Adrenal gland (tissue), 12 donors: ENCODE measurements around the gene RPL7A. TPM values are rescaled to one million over a fixed set of nuclear protein-coding genes. Genes with fewer than 3 reads are reported as not detected.
A peak's percentile ranks its signal among the peaks of the same experiment; 100 is the strongest.
"Not testable (repeated sequence)": the region's sequence is repeated elsewhere in the genome, so short reads cannot be mapped to it uniquely, and the experiment has no call there.

Source experiments
- DNase-seq, 7 donors: peaks; one replicate each; pipeline ENCODE4 v3.0.0-alpha.2; 2019 to 2020
- H3K27ac ChIP-seq, 5 donors: fragments of 200-600 bp; sonication (generic) in 4 of 5; 1 replicate in 3 of 5; 2 replicates in 2 of 5; pipeline versions ENCODE4 v1.5.1 to v1.8.0; 2016 to 2020; ENCODE audit warnings: mild to moderate bottlenecking in 1 of 5
- H3K27me3 ChIP-seq: fragments of 200-600 bp; 2 replicates; pipeline ENCODE4 v1.8.0; 2021
- H3K36me3 ChIP-seq, 2 donors: fragments of 200-600 bp; replicated peaks in 1 of 2; 1 replicate in 1 of 2; 2 replicates in 1 of 2; pipeline versions ENCODE4 v1.5.1 to v1.8.0; 2018 to 2022
- H3K4me1 ChIP-seq, 2 donors: fragments of 200-600 bp; replicated peaks in 1 of 2; 1 replicate in 1 of 2; 2 replicates in 1 of 2; pipeline versions ENCODE4 v1.5.1 to v1.8.0; 2018 to 2021
- H3K4me3 ChIP-seq, 4 donors: fragments of 200-600 bp; sonication (generic) in 3 of 4; one replicate each; pipeline ENCODE4 v1.5.1; 2016 to 2018
- H3K9me3 ChIP-seq, 3 donors: fragments of 200-600 bp; sonication (generic) in 1 of 3; replicated peaks in 1 of 3; 1 replicate in 2 of 3; 2 replicates in 1 of 3; pipeline versions ENCODE4 v1.5.1 to v1.8.0; 2016 to 2021
- POLR2A ChIP-seq, 2 donors: fragments of 450-650 bp; IDR thresholded peaks; one replicate each; pipeline ENCODE4 v1.6.1; 2017; ENCODE audit warnings: antibody characterized with exemption in 2 of 2, mild to moderate bottlenecking in 2 of 2, moderate library complexity in 1 of 2
- WGBS, 4 donors: extraction: QIAGEN DNeasy Blood & Tissue Kit in 2 of 4; methylation state at CpG; one replicate each; pipeline versions ENCODE4 v1.1.5 to v1.1.7; 2013 to 2017; 5-methylcytosine and 5-hydroxymethylcytosine counted together
- intact Hi-C, 2 donors: fragments of 100-400 bp; cut with DNase I; formaldehyde crosslinking; loops; one replicate each; pipeline versions ENCODE4 v1.14.1 to v1.15.0; 2022 to 2023
- polyA plus RNA-seq, 3 donors: library from polyadenylated mRNA; stranded (reverse); fragments of 200-250 nt in 2 of 3; fragments of 350-450 nt in 1 of 3; fragmentation: Illumina TruSeq in 1 of 3; extraction: RNeasy Lipid Tissue Mini Kit (QIAGEN cat#74804) in 1 of 3; gene quantifications; one replicate each; pipeline ENCODE4 v1.2.3, GENCODE V29; 2013 to 2014
- total RNA-seq, 9 donors: library from RNA; depleted of rRNA in 4 of 9; stranded (reverse); fragments of >200 nt in 4 of 9; fragments of 120-200 nt in 1 of 9; fragmentation: NEBNext Ultra II Directional in 1 of 9; extraction: Animal tissue kit (Norgen Biotek cat#: 25700) in 1 of 9; gene quantifications; one replicate each; pipeline versions ENCODE4 v1.1.0 to v1.2.4, GENCODE V29; 2013 to 2023
- TF ChIP-seq, protein P1 (sequence below), 6 experiments: fragments of 450-650 bp in 4 of 6; fragments of 200-600 bp in 2 of 6; sonication (generic) in 1 of 6; IDR thresholded peaks; 1 replicate in 5 of 6; 2 replicates in 1 of 6; pipeline versions ENCODE4 v1.5.1 to v1.8.0; 2016 to 2021; ENCODE audit warnings: antibody characterized with exemption in 6 of 6, mild to moderate bottlenecking in 2 of 6, moderate library complexity in 1 of 6
- donor health status: healthy with polysubstance abuse.
- donor health status: Bipolar disorder and iron deficiency.
- donor health status: DM: yes; HTN: yes; CAD: no.
- donor health status: DM: no; HTN: no; CAD: no.
- donor health status: DM: no; HTN: no; CAD: no.
- donor health status: DM: yes; HTN: yes; CAD: no.

The RPL7A gene
- total and polyA plus RNA-seq, 12 donors, result 1,875 to 3,598 (median 2,406) TPM

DNA sequence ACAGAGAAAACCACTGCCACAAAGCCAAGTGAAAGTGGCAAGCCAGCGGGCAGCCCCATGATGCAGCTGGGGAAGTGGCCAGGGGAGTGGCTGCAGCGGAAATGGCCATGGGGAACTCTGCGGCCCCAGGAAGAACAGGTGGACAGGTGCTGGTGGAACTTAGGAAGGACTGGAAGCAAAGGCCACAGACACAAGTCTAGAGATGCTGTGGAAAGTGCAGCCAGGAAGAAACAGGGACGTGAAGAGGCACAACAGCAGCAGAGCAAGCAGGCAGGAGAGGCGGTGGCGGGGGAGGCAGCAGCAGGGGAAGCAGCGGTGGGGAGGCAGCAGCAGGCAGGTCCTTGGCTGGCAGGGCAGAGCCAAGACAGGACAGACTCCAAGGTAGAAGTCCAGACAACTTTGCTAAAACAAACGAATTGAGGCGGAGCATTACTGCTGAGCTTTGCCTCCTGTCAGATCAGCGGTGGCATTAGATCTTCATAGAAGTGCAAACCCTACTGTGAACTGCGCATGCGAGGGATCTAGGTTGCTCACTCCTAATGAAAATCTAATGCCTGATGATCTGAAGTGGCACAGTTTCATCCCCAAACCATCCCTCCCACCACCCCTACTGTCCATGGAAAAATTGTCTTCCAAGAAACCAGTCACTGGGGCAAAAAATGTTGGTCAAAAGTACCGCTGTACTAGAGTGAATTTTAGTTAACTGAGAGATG, 23.9 kb upstream of the RPL7A start:
- 83 to 87% (median 85%) methylated on average over 13 of the region's 13 CpGs for WGBS, 4 donors

DNA sequence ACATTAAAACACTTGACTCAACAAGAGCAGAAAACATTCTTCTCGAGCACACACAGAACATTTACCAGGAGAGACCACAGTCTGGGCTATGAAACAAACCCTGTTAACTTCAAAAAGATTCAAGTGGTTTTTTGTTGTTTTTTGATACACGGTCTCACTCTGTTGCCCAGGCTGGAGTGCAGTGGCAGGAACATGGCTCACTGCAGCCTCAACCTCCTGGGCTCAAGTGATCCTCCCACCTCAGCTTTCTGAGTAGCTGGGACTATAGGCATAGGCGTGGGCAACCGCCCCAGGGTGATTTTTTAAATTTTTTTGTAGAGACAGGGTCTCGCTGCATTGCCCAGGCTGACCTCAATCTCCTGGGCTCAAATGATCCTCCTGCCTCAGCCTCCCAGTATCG, 21.0 kb upstream of the RPL7A start:
- peak in 2 of 7 donors; percentile 3 to 6 for DNase-seq
- peaks cover 0 to 19% of the 10 kb centered on the region in 2 donors for H3K36me3 ChIP-seq
- H3K27me3 ChIP-seq, H3K4me3 ChIP-seq, H3K27ac ChIP-seq, H3K4me1 ChIP-seq, H3K9me3 ChIP-seq: not testable (repeated sequence)
- intact Hi-C loops, result loop anchor here in 1 of 2 donors (5.0 kb wide), 1 partner anchor 140 kb away; no protein-coding TSS in a partner anchor
- WGBS, 4 donors, result 85 to 92% (median 88%) methylated on average over 6 of the region's 6 CpGs

More for the DNA sequence above, 23.9 kb upstream of the RPL7A start:
- intact Hi-C loops, result no loop called here
- H3K9me3 ChIP-seq, result no peaks in the 10 kb centered on the region
- H3K4me1 ChIP-seq, result no peaks in the 10 kb centered on the region
- peak in 2 of 7 donors; percentile 7 to 29 for DNase-seq
- no peak for TF ChIP-seq POLR2A (IDR thresholded peaks at IDR 0.05)
- TF ChIP-seq, protein P1, sequence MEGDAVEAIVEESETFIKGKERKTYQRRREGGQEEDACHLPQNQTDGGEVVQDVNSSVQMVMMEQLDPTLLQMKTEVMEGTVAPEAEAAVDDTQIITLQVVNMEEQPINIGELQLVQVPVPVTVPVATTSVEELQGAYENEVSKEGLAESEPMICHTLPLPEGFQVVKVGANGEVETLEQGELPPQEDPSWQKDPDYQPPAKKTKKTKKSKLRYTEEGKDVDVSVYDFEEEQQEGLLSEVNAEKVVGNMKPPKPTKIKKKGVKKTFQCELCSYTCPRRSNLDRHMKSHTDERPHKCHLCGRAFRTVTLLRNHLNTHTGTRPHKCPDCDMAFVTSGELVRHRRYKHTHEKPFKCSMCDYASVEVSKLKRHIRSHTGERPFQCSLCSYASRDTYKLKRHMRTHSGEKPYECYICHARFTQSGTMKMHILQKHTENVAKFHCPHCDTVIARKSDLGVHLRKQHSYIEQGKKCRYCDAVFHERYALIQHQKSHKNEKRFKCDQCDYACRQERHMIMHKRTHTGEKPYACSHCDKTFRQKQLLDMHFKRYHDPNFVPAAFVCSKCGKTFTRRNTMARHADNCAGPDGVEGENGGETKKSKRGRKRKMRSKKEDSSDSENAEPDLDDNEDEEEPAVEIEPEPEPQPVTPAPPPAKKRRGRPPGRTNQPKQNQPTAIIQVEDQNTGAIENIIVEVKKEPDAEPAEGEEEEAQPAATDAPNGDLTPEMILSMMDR (IDR thresholded peaks at IDR 0.05), result no peak
- H3K27me3 ChIP-seq, result no peaks in the 10 kb centered on the region
- H3K4me3 ChIP-seq, result no peak overlapping the region
- no peak overlapping the region for H3K27ac ChIP-seq
- no peaks in the 10 kb centered on the region for H3K36me3 ChIP-seq

DNA sequence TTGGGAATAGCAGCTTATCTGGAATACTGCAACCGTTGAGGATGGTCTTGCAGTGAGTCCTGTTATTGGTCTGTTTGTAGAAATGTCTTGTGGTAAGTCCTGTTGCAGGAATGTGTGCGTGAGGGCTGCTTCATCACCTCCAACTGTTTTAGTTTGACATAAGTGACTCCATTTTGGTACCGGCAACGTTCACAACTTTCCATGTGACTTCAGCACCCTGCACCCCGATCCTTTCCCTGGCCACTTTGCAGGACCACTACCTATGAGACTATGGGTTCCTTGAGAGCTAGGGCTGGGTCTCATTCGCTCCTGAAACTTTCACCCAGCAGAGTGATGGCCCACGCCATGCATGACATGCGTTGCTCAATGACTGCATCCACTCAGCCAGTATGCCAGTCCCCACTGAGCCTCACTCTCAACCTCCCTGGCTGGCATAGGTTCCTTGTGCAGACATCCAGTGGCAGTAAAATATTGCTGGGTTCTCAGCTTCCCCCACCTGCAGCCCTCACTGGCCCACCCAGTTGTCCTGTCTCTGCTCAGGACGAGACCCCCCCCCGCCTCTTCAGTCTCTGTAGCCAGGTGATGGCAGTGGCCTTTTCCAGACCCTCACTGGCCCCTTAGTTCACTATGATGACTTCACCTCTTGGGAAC, 20.1 kb upstream of the RPL7A start:
- intact Hi-C loops, result loop anchor here in 1 of 2 donors (5.0 kb wide), 1 partner anchor 141 kb away; no protein-coding TSS in a partner anchor
- Histone ChIP-seq H3K36me3 (peaks cover 0 to 28% of the 10 kb centered on the region in 2 donors), H3K27me3 (no peaks in the 10 kb centered on the region), H3K9me3 (no peaks in the 10 kb centered on the region), H3K4me1 (no peaks in the 10 kb centered on the region), H3K27ac (no peak overlapping the region), H3K4me3 (no peak overlapping the region)
- TF ChIP-seq POLR2A (IDR thresholded peaks at IDR 0.05), result no peak
- TF ChIP-seq, protein P1 (IDR thresholded peaks at IDR 0.05), result no peak
- DNase-seq, result peak in 3 of 7 donors; percentile 5 to 13 (median 12)
- 90 to 92% (median 92%) methylated on average over 10 of the region's 10 CpGs for WGBS, 4 donors

DNA sequence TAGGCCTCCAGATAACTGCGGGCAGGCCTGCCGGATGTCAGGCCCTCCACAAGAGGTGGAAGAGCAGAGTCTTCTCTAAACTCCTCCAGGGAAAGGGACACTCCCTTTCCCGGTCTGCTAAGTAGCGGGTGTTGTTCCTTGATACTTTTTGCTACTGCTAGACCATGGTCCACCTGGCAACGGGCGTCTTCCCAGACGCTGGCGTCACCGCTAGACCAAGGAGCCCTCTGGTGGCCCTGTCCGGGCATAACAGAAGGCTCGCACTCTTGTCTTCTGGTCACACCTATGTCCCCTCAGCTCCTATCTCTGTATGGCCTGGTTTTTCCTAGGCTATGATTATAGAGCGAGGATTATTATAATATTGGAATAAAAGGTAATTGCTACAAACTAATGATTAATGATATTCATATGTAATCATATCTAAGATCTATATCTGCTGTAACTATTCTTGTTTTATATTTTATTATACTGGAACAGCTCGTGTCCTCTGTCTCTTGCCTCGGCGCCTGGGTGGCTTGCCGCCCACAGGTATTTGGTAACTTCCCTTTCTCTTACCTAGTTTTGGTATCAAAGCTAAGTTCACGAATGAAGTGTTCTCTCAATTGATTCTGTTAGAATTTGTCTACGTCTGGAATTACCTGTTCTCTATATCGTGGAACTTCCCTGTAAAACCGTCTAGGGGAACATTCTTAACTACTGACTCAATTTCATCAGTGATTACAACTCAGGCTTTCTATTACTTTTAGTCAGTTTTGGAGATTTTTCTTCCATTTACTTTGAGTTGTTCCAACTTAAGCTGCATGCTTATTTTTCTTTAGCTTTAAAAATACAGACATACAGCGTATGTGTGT, 18.5 kb upstream of the RPL7A start:
- 47 to 59% (median 52%) methylated on average over 17 to 21 of the region's 21 CpGs for WGBS, 4 donors
- peaks cover 0 to 39% of the 10 kb centered on the region in 2 donors for H3K36me3 ChIP-seq

More for the DNA sequence above, 18.5 kb upstream of the RPL7A start:
- DNase-seq, result peak; percentile 42 to 85 (median 71)
- TF ChIP-seq, protein P1 (IDR thresholded peaks at IDR 0.05), result peak; percentile 45 to 82 (median 74)
- intact Hi-C loops, result loop anchor here (5.0 kb wide), 3 partner anchors 92 to 147 kb away; no protein-coding TSS in a partner anchor
- not testable (repeated sequence) for H3K4me3 ChIP-seq, H3K27me3 ChIP-seq, H3K9me3 ChIP-seq, H3K4me1 ChIP-seq
- H3K27ac ChIP-seq, result peak overlapping the region in 1 of 5 donors; percentile 34
